Measurements from ENCODE around the gene MFAP5. TPM values are rescaled to one million over a fixed set of nuclear protein-coding genes. Genes with fewer than 3 reads are reported as not detected.
"Not testable (repeated sequence)": the region's sequence is repeated elsewhere in the genome, so short reads cannot be mapped to it uniquely, and the experiment has no call there.

Gene MFAP5
- total and polyA plus RNA-seq, 7 experiments from 2014 or later = not detected

DNA sequence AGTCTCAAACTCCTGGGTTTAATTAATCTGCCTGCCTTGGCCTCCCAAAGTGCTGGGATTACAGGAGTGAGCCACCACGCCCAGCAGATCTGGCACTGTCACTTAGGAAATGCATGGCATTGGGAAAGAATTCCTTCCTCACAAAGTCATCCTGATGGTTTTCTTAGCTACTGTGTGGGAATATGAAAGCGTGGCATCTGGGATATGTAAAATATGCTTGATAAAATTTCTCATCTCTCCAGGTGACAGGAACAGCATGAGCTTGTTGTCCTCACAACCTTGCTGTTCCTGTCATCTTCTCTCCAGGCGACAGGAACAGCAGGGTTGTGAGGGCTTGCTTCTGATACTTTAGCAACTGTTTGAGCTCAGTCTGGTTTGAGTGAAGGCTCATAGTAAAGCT, 33.9 kb downstream of the MFAP5 start:
- H3K27me3 ChIP-seq (ENCODE audit: control insufficient read depth in 2 of 2, insufficient read depth in 2 of 2, low read length in 2 of 2) = no peaks in the 10 kb centered on the region
- H3K4me1 ChIP-seq (ENCODE audit: control insufficient read depth in 2 of 2, insufficient read depth in 2 of 2, low read length in 2 of 2) = no peaks in the 10 kb centered on the region
- Mint-ChIP-seq H3K36me3 (no peaks in the 10 kb centered on the region), H3K27ac (no peak overlapping the region), H3K9me3 (no peaks in the 10 kb centered on the region), H3K4me3 (no peak overlapping the region), H3K4me1 (no peaks in the 10 kb centered on the region), H3K27me3 (peaks cover 0 to 37% (median 0%) of the 10 kb centered on the region in 5 donors)
- ChIA-PET CTCF (interaction anchor here (0.6 to 1.7 kb wide), 3 partner anchors 16 to 85 kb away, joined by 3 to 4 read pairs (median 3); no protein-coding TSS in a partner anchor), POLR2A (no interaction called here)
- intact Hi-C loops (cut with micrococcal nuclease) = no loop called here
- H3K27ac ChIP-seq (ENCODE audit: low read depth, low read length) = no peak overlapping the region
- ATAC-seq (no peak), DNase-seq (no peak)
- no peaks in the 10 kb centered on the region for H3K36me3 ChIP-seq (ENCODE audit: control insufficient read depth in 2 of 3, insufficient read depth in 3 of 3, low read length in 3 of 3)
- H3K9me3 ChIP-seq (ENCODE audit: control insufficient read depth in 2 of 3, low read length in 3 of 3) = no peaks in the 10 kb centered on the region
- no peak overlapping the region for H3K4me3 ChIP-seq (ENCODE audit: low read length)

- H3K27me3 ChIP-seq (ENCODE audit: control insufficient read depth in 2 of 2, insufficient read depth in 2 of 2, low read length in 2 of 2); ATAC-seq; H3K36me3 Mint-ChIP-seq; CTCF ChIA-PET; H3K9me3 Mint-ChIP-seq; POLR2A ChIA-PET; H3K4me1 ChIP-seq (ENCODE audit: control insufficient read depth in 2 of 2, insufficient read depth in 2 of 2, low read length in 2 of 2); H3K36me3 ChIP-seq (ENCODE audit: control insufficient read depth in 2 of 3, insufficient read depth in 3 of 3, low read length in 3 of 3); intact Hi-C loops (cut with micrococcal nuclease); H3K4me3 Mint-ChIP-seq; H3K4me3 ChIP-seq (ENCODE audit: low read length); DNase-seq; H3K27ac Mint-ChIP-seq; H3K9me3 ChIP-seq (ENCODE audit: control insufficient read depth in 2 of 3, low read length in 3 of 3); H3K27ac ChIP-seq (ENCODE audit: low read depth, low read length); H3K4me1 Mint-ChIP-seq: not testable (repeated sequence)
- peaks cover 0 to 14% (median 0%) of the 10 kb centered on the region in 5 donors for H3K27me3 Mint-ChIP-seq
These were observed 37.9 kb downstream of the MFAP5 start for GRCh38 chr12:8624750-8625149.

GRCh38 chr12:8622646-8623045, 40.0 kb downstream of the MFAP5 start:
- Mint-ChIP-seq H3K27me3 (peaks cover 0 to 3% (median 0%) of the 10 kb centered on the region in 5 donors), H3K9me3 (peaks cover 0 to 5% (median 0%) of the 10 kb centered on the region in 11 donors), H3K36me3 (peaks cover 0 to 7% (median 0%) of the 10 kb centered on the region in 5 donors), H3K4me1 (peaks cover 0 to 2% (median 0%) of the 10 kb centered on the region in 7 donors), H3K27ac (peak overlapping the region in 2 of 9 donors; percentile 49 to 65), H3K4me3 (no peak overlapping the region)
- H3K9me3 ChIP-seq (ENCODE audit: control insufficient read depth in 2 of 3, low read length in 3 of 3) = no peaks in the 10 kb centered on the region
- H3K4me3 ChIP-seq (ENCODE audit: low read length) = no peak overlapping the region
- POLR2A ChIA-PET = no interaction called here
- H3K27me3 ChIP-seq (ENCODE audit: control insufficient read depth in 2 of 2, insufficient read depth in 2 of 2, low read length in 2 of 2) = no peaks in the 10 kb centered on the region
- ATAC-seq = no peak
- no peaks in the 10 kb centered on the region for H3K4me1 ChIP-seq (ENCODE audit: control insufficient read depth in 2 of 2, insufficient read depth in 2 of 2, low read length in 2 of 2)
- CTCF ChIA-PET = no interaction called here
- no peak overlapping the region for H3K27ac ChIP-seq (ENCODE audit: low read depth, low read length)
- intact Hi-C loops (cut with micrococcal nuclease) = no loop called here
- no peaks in the 10 kb centered on the region for H3K36me3 ChIP-seq (ENCODE audit: control insufficient read depth in 2 of 3, insufficient read depth in 3 of 3, low read length in 3 of 3)
- no peak for DNase-seq

- no peaks in the 10 kb centered on the region for H3K4me1 ChIP-seq (ENCODE audit: control insufficient read depth in 2 of 2, insufficient read depth in 2 of 2, low read length in 2 of 2)
- H3K36me3 Mint-ChIP-seq = no peaks in the 10 kb centered on the region
- ATAC-seq (no peak), DNase-seq (no peak)
- ChIA-PET POLR2A (interaction anchor here (0.6 kb wide), 1 partner anchor 483 kb away, joined by 6 read pairs; no protein-coding TSS in a partner anchor), CTCF (interaction anchor here (1.0 kb wide), 1 partner anchor 17 kb away, joined by 3 read pairs; no protein-coding TSS in a partner anchor)
- H3K27me3 Mint-ChIP-seq = peaks cover 0 to 20% (median 0%) of the 10 kb centered on the region in 5 donors
- H3K9me3 Mint-ChIP-seq = no peaks in the 10 kb centered on the region
- no peak overlapping the region for H3K4me3 ChIP-seq (ENCODE audit: low read length)
- no peak overlapping the region for H3K27ac ChIP-seq (ENCODE audit: low read depth, low read length)
- no peaks in the 10 kb centered on the region for H3K27me3 ChIP-seq (ENCODE audit: control insufficient read depth in 2 of 2, insufficient read depth in 2 of 2, low read length in 2 of 2)
- H3K9me3 ChIP-seq (ENCODE audit: control insufficient read depth in 2 of 3, low read length in 3 of 3) = no peaks in the 10 kb centered on the region
- H3K36me3 ChIP-seq (ENCODE audit: control insufficient read depth in 2 of 3, insufficient read depth in 3 of 3, low read length in 3 of 3) = no peaks in the 10 kb centered on the region
- H3K4me1 Mint-ChIP-seq = peaks cover 0 to 2% (median 0%) of the 10 kb centered on the region in 7 donors
- H3K27ac Mint-ChIP-seq = no peak overlapping the region
- H3K4me3 Mint-ChIP-seq = no peak overlapping the region
- intact Hi-C loops (cut with micrococcal nuclease) = no loop called here
These were observed 47.4 kb downstream of the MFAP5 start for GRCh38 chr12:8615206-8615605.

GRCh38 chr12:8613881-8614280, 48.7 kb downstream of the MFAP5 start:
- H3K9me3 Mint-ChIP-seq; H3K27ac ChIP-seq (ENCODE audit: low read depth, low read length); ATAC-seq; H3K4me1 ChIP-seq (ENCODE audit: control insufficient read depth in 2 of 2, insufficient read depth in 2 of 2, low read length in 2 of 2); H3K27me3 ChIP-seq (ENCODE audit: control insufficient read depth in 2 of 2, insufficient read depth in 2 of 2, low read length in 2 of 2); H3K4me3 ChIP-seq (ENCODE audit: low read length); H3K27ac Mint-ChIP-seq; H3K4me3 Mint-ChIP-seq; H3K36me3 Mint-ChIP-seq; intact Hi-C loops (cut with micrococcal nuclease); H3K9me3 ChIP-seq (ENCODE audit: control insufficient read depth in 2 of 3, low read length in 3 of 3); DNase-seq; POLR2A ChIA-PET; H3K4me1 Mint-ChIP-seq; H3K36me3 ChIP-seq (ENCODE audit: control insufficient read depth in 2 of 3, insufficient read depth in 3 of 3, low read length in 3 of 3): not testable (repeated sequence)
- peaks cover 0 to 22% (median 0%) of the 10 kb centered on the region in 5 donors for H3K27me3 Mint-ChIP-seq
- CTCF ChIA-PET = interaction anchor here (1.2 kb wide), 1 partner anchor 16 kb away, joined by 3 read pairs; no protein-coding TSS in a partner anchor

- H3K4me1 ChIP-seq (ENCODE audit: control insufficient read depth in 2 of 2, insufficient read depth in 2 of 2, low read length in 2 of 2) = no peaks in the 10 kb centered on the region
- no peaks in the 10 kb centered on the region for H3K27me3 ChIP-seq (ENCODE audit: control insufficient read depth in 2 of 2, insufficient read depth in 2 of 2, low read length in 2 of 2)
- Mint-ChIP-seq H3K9me3 (no peaks in the 10 kb centered on the region), H3K4me1 (peaks cover 9 to 14% (median 10%) of the 10 kb centered on the region in 7 donors), H3K27ac (no peak within 1 kb of the TSS), H3K27me3 (peaks cover 0 to 25% (median 0%) of the 10 kb centered on the region in 5 donors), H3K36me3 (no peaks in the 10 kb centered on the region), H3K4me3 (no peak within 1 kb of the TSS)
- H3K27ac ChIP-seq (ENCODE audit: low read depth, low read length) = no peak within 1 kb of the TSS
- ATAC-seq (no peak), DNase-seq (no peak)
- CTCF ChIA-PET = interaction anchor here (1.2 kb wide), 1 partner anchor 15 kb away, joined by 3 read pairs; no protein-coding TSS in a partner anchor
- no peaks in the 10 kb centered on the region for H3K9me3 ChIP-seq (ENCODE audit: control insufficient read depth in 2 of 3, low read length in 3 of 3)
- intact Hi-C loops (cut with micrococcal nuclease) = no loop called here
- no peak within 1 kb of the TSS for H3K4me3 ChIP-seq (ENCODE audit: low read length)
- no peaks in the 10 kb centered on the region for H3K36me3 ChIP-seq (ENCODE audit: control insufficient read depth in 2 of 3, insufficient read depth in 3 of 3, low read length in 3 of 3)
- POLR2A ChIA-PET = no interaction called here
These were observed 50.0 kb downstream of the MFAP5 start, which contains the start of gene AICDA for GRCh38 chr12:8612629-8613028. Gene AICDA (minus strand): TSS chr12:8612859. CDS start chr12:8612767, 92 bp downstream.

DNA sequence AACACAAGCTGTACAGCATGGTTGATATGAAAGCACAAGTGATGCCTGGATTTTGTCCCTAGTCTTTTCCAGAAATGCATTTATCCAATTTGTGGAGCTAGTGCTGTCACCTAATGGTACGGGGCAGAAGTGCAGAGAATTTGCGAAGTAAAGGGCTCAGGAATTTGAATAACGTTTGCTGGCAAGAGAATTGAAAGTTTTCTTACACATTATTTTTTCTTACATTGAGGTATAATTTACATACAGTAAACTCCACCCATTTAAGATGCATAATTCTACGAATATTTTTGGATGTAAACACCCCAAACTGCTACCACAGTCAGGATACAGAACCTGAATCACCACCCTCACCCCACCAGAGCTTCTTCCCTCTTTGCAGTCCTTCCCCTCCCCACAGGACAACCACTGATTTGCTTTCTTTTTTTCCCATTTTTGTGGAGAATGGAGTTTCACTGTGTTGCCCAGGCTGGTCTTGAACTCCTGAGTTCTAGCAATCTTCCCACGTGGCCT, 53.5 kb downstream of the MFAP5 start:
- no peaks in the 10 kb centered on the region for H3K27me3 ChIP-seq (ENCODE audit: control insufficient read depth in 2 of 2, insufficient read depth in 2 of 2, low read length in 2 of 2)
- no peaks in the 10 kb centered on the region for H3K4me1 ChIP-seq (ENCODE audit: control insufficient read depth in 2 of 2, insufficient read depth in 2 of 2, low read length in 2 of 2)
- peak; percentile 40 for ATAC-seq
- peak in 2 of 9 donors; percentile 3 for DNase-seq
- H3K36me3 ChIP-seq (ENCODE audit: control insufficient read depth in 2 of 3, insufficient read depth in 3 of 3, low read length in 3 of 3) = no peaks in the 10 kb centered on the region
- no peaks in the 10 kb centered on the region for H3K9me3 ChIP-seq (ENCODE audit: control insufficient read depth in 2 of 3, low read length in 3 of 3)
- Mint-ChIP-seq H3K4me3 (peak overlapping the region; percentile 60 to 84 (median 73)), H3K36me3 (no peaks in the 10 kb centered on the region), H3K4me1 (peaks cover 9 to 14% (median 10%) of the 10 kb centered on the region in 7 donors), H3K27ac (peak overlapping the region in 2 of 9 donors; percentile 33 to 38), H3K9me3 (no peaks in the 10 kb centered on the region), H3K27me3 (peaks cover 5 to 32% (median 11%) of the 10 kb centered on the region in 5 donors)
- POLR2A ChIA-PET = no interaction called here
- intact Hi-C loops (cut with micrococcal nuclease) = loop anchor here (1.0 to 5.0 kb wide), 2 partner anchors 65 to 67 kb away; partner anchors contain the start of gene CLEC4E (in 1 of the 2)
- H3K4me3 ChIP-seq (ENCODE audit: low read length) = no peak overlapping the region
- CTCF ChIA-PET = interaction anchor here (2.1 to 3.0 kb wide), 2 partner anchors 9 to 65 kb away, joined by 10 to 14 read pairs; no protein-coding TSS in a partner anchor
- H3K27ac ChIP-seq (ENCODE audit: low read depth, low read length) = no peak overlapping the region
